Mesendoderm (in vitro differentiated cells): Measurements from ENCODE around the gene ERG.
A peak's percentile ranks its signal among the peaks of the same experiment; 100 is the strongest.

Source experiments
- DNase-seq: peaks from one replicate; pipeline ENCODE4 v3.0.0; 2013
- H2AK5ac ChIP-seq: 2 replicates; pipeline ENCODE4 v1.6.1; 2013; ENCODE audit warnings: low read length, inconsistent platforms
- H2BK120ac ChIP-seq: 2 replicates; pipeline ENCODE4 v1.6.1; 2013; ENCODE audit warnings: low read depth, mild to moderate bottlenecking, low read length, moderate library complexity, mixed read lengths
- H2BK15ac ChIP-seq: replicated peaks from 2 replicates; pipeline ENCODE4 v1.6.1; 2013; ENCODE audit warnings: low read depth, mild to moderate bottlenecking, moderate library complexity
- H2BK5ac ChIP-seq: 2 replicates; pipeline ENCODE4 v1.6.1; 2013; ENCODE audit warnings: low read length, inconsistent platforms
- H3K18ac ChIP-seq: 2 replicates; pipeline ENCODE4 v1.6.1; 2013; ENCODE audit warnings: mild to moderate bottlenecking, low read length, mixed read lengths
- H3K23ac ChIP-seq: one replicate; pipeline ENCODE4 v1.6.1; 2013; ENCODE audit warnings: low read length
- H3K27ac ChIP-seq: 2 replicates; pipeline ENCODE4 v1.5.1; 2013; ENCODE audit warnings: low read depth, mild to moderate bottlenecking, inconsistent platforms, low read length, moderate library complexity
- H3K27me3 ChIP-seq: 2 replicates; pipeline ENCODE4 v1.6.1; 2013; ENCODE audit warnings: low read length, control low read depth, mild to moderate bottlenecking, inconsistent platforms; ENCODE audit not compliant: insufficient read depth, poor library complexity
- H3K36me3 ChIP-seq: 2 replicates; pipeline ENCODE4 v1.6.1; 2013; ENCODE audit warnings: low read length, inconsistent platforms; ENCODE audit not compliant: control insufficient read depth, insufficient read depth
- H3K4ac ChIP-seq: one replicate; pipeline ENCODE4 v1.6.1; 2013; ENCODE audit warnings: low read depth, mild to moderate bottlenecking, low read length, moderate library complexity
- H3K4me1 ChIP-seq: 2 replicates; pipeline ENCODE4 v1.6.1; 2013; ENCODE audit warnings: low read depth, low read length, inconsistent platforms; ENCODE audit not compliant: control insufficient read depth
- H3K4me2 ChIP-seq: 2 replicates; pipeline ENCODE4 v1.6.1; 2013; ENCODE audit warnings: low read length
- H3K4me3 ChIP-seq: 2 replicates; pipeline ENCODE4 v1.5.1; 2013; ENCODE audit warnings: mild to moderate bottlenecking, low read length
- H3K56ac ChIP-seq: one replicate; pipeline ENCODE4 v1.6.1; 2013; ENCODE audit warnings: low read length
- H3K79me1 ChIP-seq: 2 replicates; pipeline ENCODE4 v1.6.1; 2013; ENCODE audit warnings: low read length, inconsistent platforms
- H3K79me2 ChIP-seq: 2 replicates; pipeline ENCODE4 v1.6.1; 2013; ENCODE audit warnings: mild to moderate bottlenecking, low read length; ENCODE audit not compliant: control insufficient read depth, insufficient read depth
- H3K9ac ChIP-seq: 2 replicates; pipeline ENCODE4 v1.6.1; 2013; ENCODE audit warnings: low read length, inconsistent platforms
- H4K5ac ChIP-seq: one replicate; pipeline ENCODE4 v1.6.1; 2013; ENCODE audit warnings: low read length
- H4K8ac ChIP-seq: one replicate; pipeline ENCODE4 v1.6.1; 2013; ENCODE audit warnings: low read depth, mild to moderate bottlenecking, control low read depth, low read length, moderate library complexity
- WGBS: extraction: QIAGEN DNeasy Blood & Tissue Kit; methylation state at CpG from one replicate; pipeline ENCODE4 v1.1.7; 2013; ENCODE audit warnings: low lambda C conversion rate, missing lambda C conversion rate; ENCODE audit not compliant: insufficient coverage; ENCODE audit errors: extremely low coverage; 5-methylcytosine and 5-hydroxymethylcytosine counted together

The ERG gene

GRCh38 chr21:38396325-38396724 lies 102.0 kb downstream of the ERG start:
- H3K9ac ChIP-seq: no peak overlapping the region
- no peak overlapping the region for H3K27ac ChIP-seq
- H3K79me2 ChIP-seq: no peaks in the 10 kb centered on the region
- no peaks in the 10 kb centered on the region for H3K4me1 ChIP-seq
- H3K79me1 ChIP-seq: no peaks in the 10 kb centered on the region
- no peak overlapping the region for H3K4ac ChIP-seq
- H3K4me3 ChIP-seq: no peak overlapping the region
- H2AK5ac ChIP-seq: no peak overlapping the region
- no peak overlapping the region for H3K23ac ChIP-seq
- H3K18ac ChIP-seq: no peak overlapping the region
- H4K8ac ChIP-seq: no peak overlapping the region
- no CpG with 5 or more reads among the region's 1 CpG for WGBS
- no peaks in the 10 kb centered on the region for H3K36me3 ChIP-seq
- H2BK5ac ChIP-seq: no peak overlapping the region
- no peak overlapping the region for H2BK120ac ChIP-seq
- no peak overlapping the region for H4K5ac ChIP-seq
- no peaks in the 10 kb centered on the region for H3K27me3 ChIP-seq
- peak; percentile 16 for DNase-seq
- no peak overlapping the region for H3K56ac ChIP-seq
- no peak overlapping the region for H3K4me2 ChIP-seq
- no peak overlapping the region for H2BK15ac ChIP-seq

GRCh38 chr21:38395581-38395980 lies 102.7 kb downstream of the ERG start:
- Histone ChIP-seq H3K79me1 (no peaks in the 10 kb centered on the region), H4K5ac (no peak overlapping the region), H3K18ac (no peak overlapping the region), H2BK15ac (no peak overlapping the region), H3K4me1 (no peaks in the 10 kb centered on the region), H3K56ac (no peak overlapping the region), H3K4ac (no peak overlapping the region), H3K79me2 (no peaks in the 10 kb centered on the region), H3K9ac (no peak overlapping the region), H3K27me3 (no peaks in the 10 kb centered on the region), H2AK5ac (no peak overlapping the region), H3K23ac (no peak overlapping the region), H3K4me3 (no peak overlapping the region), H2BK5ac (no peak overlapping the region), H3K4me2 (no peak overlapping the region), H3K36me3 (no peaks in the 10 kb centered on the region), H2BK120ac (no peak overlapping the region), H3K27ac (no peak overlapping the region), H4K8ac (no peak overlapping the region)
- DNase-seq: no peak
- WGBS: no CpG with 5 or more reads among the region's 6 CpGs

- Histone ChIP-seq H2BK5ac (no peak overlapping the region), H3K4ac (no peak overlapping the region), H4K8ac (no peak overlapping the region), H2AK5ac (no peak overlapping the region), H3K79me2 (no peaks in the 10 kb centered on the region), H3K27ac (no peak overlapping the region), H2BK120ac (no peak overlapping the region), H3K56ac (no peak overlapping the region), H3K9ac (no peak overlapping the region), H4K5ac (no peak overlapping the region), H3K36me3 (no peaks in the 10 kb centered on the region), H2BK15ac (no peak overlapping the region), H3K79me1 (no peaks in the 10 kb centered on the region), H3K4me1 (no peaks in the 10 kb centered on the region), H3K27me3 (no peaks in the 10 kb centered on the region), H3K4me2 (no peak overlapping the region), H3K4me3 (no peak overlapping the region), H3K18ac (no peak overlapping the region), H3K23ac (no peak overlapping the region)
- no CpG with 5 or more reads among the region's 1 CpG for WGBS
- DNase-seq: no peak
Measured at GRCh38 chr21:38392661-38393060, 105.6 kb downstream of the ERG start.

- Histone ChIP-seq H3K18ac (no peak overlapping the region), H3K4me1 (no peaks in the 10 kb centered on the region), H3K27me3 (no peaks in the 10 kb centered on the region), H3K23ac (no peak overlapping the region), H3K4ac (no peak overlapping the region), H2AK5ac (no peak overlapping the region), H2BK15ac (no peak overlapping the region), H2BK5ac (no peak overlapping the region), H3K79me1 (no peaks in the 10 kb centered on the region), H4K5ac (no peak overlapping the region), H3K4me3 (no peak overlapping the region), H3K9ac (no peak overlapping the region), H4K8ac (no peak overlapping the region), H3K36me3 (no peaks in the 10 kb centered on the region), H3K56ac (no peak overlapping the region), H2BK120ac (no peak overlapping the region), H3K4me2 (no peak overlapping the region), H3K27ac (no peak overlapping the region), H3K79me2 (no peaks in the 10 kb centered on the region)
- WGBS: 100% methylated on average over 1 of the region's 5 CpGs
- DNase-seq: no peak
Measured at GRCh38 chr21:38389896-38390295, 108.4 kb downstream of the ERG start.

- no peak overlapping the region for H4K5ac ChIP-seq
- no peak overlapping the region for H3K9ac ChIP-seq
Measured at GRCh38 chr21:38389354-38389676, 109.0 kb downstream of the ERG start.

GRCh38 chr21:38388647-38389353 lies 109.5 kb downstream of the ERG start:
- Histone ChIP-seq H2BK5ac (no peak overlapping the region), H2BK15ac (no peak overlapping the region), H4K8ac (no peak overlapping the region), H2BK120ac (no peak overlapping the region), H3K56ac (no peak overlapping the region), H3K18ac (no peak overlapping the region), H3K9ac (no peak overlapping the region), H3K4me1 (no peaks in the 10 kb centered on the region), H2AK5ac (no peak overlapping the region), H4K5ac (no peak overlapping the region), H3K79me2 (no peaks in the 10 kb centered on the region), H3K23ac (no peak overlapping the region), H3K4ac (no peak overlapping the region), H3K27ac (no peak overlapping the region), H3K79me1 (no peaks in the 10 kb centered on the region), H3K4me2 (no peak overlapping the region), H3K36me3 (no peaks in the 10 kb centered on the region), H3K27me3 (no peaks in the 10 kb centered on the region), H3K4me3 (no peak overlapping the region)
- no peak for DNase-seq
- no CpG with 5 or more reads among the region's 5 CpGs for WGBS

More at GRCh38 chr21:38389354-38389676, 109.0 kb downstream of the ERG start:
- H3K23ac ChIP-seq: no peak overlapping the region
- H3K79me1 ChIP-seq: no peaks in the 10 kb centered on the region
- no peaks in the 10 kb centered on the region for H3K4me1 ChIP-seq
- no peak overlapping the region for H3K4ac ChIP-seq
- no peak overlapping the region for H2BK5ac ChIP-seq
- DNase-seq: no peak
- H3K27me3 ChIP-seq: no peaks in the 10 kb centered on the region
- no peaks in the 10 kb centered on the region for H3K79me2 ChIP-seq
- H3K18ac ChIP-seq: no peak overlapping the region
- H3K4me2 ChIP-seq: no peak overlapping the region
- H3K36me3 ChIP-seq: no peaks in the 10 kb centered on the region
- WGBS: no CpG with 5 or more reads among the region's 2 CpGs
- H3K4me3 ChIP-seq: no peak overlapping the region
- no peak overlapping the region for H2BK120ac ChIP-seq
- no peak overlapping the region for H2AK5ac ChIP-seq
- no peak overlapping the region for H2BK15ac ChIP-seq
- no peak overlapping the region for H4K8ac ChIP-seq
- H3K27ac ChIP-seq: no peak overlapping the region
- no peak overlapping the region for H3K56ac ChIP-seq
